Gastroesophageal sphincter (tissue), 3 donors: Measurements from ENCODE around the gene CCSER1.

Source experiments
- CTCF ChIP-seq, 4 experiments: fragments of 200-600 bp in 2 of 4; fragments of 450-650 bp in 2 of 4; sonication (generic) in 1 of 4; IDR thresholded peaks; one replicate each; pipeline ENCODE4 v1.5.1; 2017 to 2019; ENCODE audit warnings: antibody characterized with exemption in 4 of 4, mild to moderate bottlenecking in 2 of 4, moderate library complexity in 2 of 4
- POLR2A ChIP-seq, 2 donors: fragments of 450-650 bp; IDR thresholded peaks; one replicate each; pipeline ENCODE4 v1.6.1; 2017; ENCODE audit warnings: antibody characterized with exemption in 2 of 2, mild to moderate bottlenecking in 2 of 2, moderate library complexity in 1 of 2
- POLR2AphosphoS5 ChIP-seq: sonication (generic); formaldehyde crosslinking; IDR thresholded peaks from one replicate; pipeline ENCODE4 v1.6.1; 2017; ENCODE audit warnings: antibody characterized with exemption

GRCh38 chr4:90816754-90817153 is 689.6 kb downstream of the CCSER1 start:
- TF ChIP-seq CTCF (IDR thresholded peaks at IDR 0.05) = no peak
- no peak for TF ChIP-seq POLR2A (IDR thresholded peaks at IDR 0.05)
- TF ChIP-seq POLR2AphosphoS5 = no peak
